GM21367 (cell line): ENCODE measurements around the gene USP3.

ENCODE experiments used
- ATAC-seq: cut with Tn5 transposase; IDR thresholded peaks from one replicate; pipeline ENCODE4 v1.9.1; 2021; ENCODE audit not compliant: unreplicated experiment

The USP3 gene, protein sequence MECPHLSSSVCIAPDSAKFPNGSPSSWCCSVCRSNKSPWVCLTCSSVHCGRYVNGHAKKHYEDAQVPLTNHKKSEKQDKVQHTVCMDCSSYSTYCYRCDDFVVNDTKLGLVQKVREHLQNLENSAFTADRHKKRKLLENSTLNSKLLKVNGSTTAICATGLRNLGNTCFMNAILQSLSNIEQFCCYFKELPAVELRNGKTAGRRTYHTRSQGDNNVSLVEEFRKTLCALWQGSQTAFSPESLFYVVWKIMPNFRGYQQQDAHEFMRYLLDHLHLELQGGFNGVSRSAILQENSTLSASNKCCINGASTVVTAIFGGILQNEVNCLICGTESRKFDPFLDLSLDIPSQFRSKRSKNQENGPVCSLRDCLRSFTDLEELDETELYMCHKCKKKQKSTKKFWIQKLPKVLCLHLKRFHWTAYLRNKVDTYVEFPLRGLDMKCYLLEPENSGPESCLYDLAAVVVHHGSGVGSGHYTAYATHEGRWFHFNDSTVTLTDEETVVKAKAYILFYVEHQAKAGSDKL

DNA sequence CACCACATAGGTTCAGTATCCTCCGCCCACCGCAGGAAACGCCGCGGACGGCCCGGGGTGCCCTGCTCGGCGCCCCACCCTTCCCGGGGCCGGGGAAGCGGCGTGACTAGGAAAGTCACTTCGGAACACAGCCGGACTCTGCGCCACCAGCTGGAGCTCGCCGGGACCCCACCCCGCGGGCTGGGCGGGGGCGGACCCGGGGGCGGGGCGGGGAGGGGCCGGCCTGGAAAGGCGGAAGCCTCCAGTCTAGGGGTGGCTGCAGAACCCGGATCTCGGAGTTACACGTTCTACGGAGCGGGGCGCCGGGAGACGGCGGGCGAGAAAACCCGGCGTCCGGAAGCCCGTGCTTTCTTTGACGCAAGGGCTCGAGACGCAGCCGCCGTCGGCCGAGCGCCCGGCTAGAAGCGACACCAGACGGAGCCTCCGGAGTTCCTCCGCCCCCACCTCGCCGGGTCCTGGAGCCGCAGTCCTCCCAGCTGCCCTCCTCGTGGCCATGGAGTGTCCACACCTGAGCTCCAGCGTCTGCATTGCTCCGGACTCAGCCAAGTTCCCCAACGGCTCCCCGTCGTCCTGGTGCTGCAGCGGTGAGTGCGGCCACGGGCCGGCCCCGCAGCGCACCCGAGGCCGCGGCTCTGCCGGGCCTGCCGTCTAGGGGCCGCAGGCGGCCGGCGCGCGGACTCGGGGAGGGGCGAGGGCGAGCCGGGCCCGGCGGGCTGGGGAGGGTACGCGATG lies at the start of gene USP3:
TSS of gene USP3 (plus strand) at position 347 of the 732 bp plus-strand sequence. CDS start at position 494, 147 bp downstream.
- peak; percentile 43 for ATAC-seq

DNA sequence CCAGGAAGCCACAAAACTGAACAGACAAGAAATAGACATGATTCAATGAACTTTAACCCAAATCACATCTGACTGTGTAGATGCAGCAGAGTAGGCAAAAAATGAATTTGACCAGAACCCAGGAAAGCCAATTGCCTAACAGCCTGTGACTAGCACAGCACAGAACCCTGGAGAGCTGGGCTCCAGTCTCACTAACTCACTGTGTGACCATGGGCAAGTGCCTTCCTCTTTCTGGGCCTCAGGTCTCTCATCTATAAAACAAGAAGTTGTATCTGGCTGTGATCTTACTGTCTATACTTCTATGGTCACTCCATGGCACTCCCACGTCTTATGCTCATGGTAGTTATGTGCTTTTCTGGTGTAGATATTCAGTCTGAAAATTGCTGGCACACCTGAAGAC lies 48.1 kb upstream of the USP3 start:
- no peak for ATAC-seq

- ATAC-seq = no peak
Observed at GRCh38 chr15:63457379-63457778, 47.0 kb upstream of the USP3 start.

DNA sequence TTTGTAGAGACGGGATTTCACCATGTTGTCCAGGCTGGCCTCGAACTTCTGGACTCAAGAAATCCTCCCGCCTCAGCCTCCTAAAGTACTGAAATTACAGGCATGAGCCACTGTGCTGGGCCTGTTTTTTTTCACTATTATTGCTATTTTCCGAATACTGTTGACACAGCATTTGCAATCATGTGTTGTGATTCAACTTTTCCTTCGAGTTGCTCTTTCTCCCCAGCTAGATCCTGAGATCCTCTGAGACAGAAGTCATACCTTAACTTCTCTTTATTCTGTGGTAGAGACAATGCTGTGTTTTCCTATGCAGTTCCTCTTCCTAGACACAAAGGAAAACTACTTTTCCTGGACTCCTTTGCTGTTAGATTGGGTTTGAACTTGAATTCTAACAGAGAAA lies 46.4 kb upstream of the USP3 start:
- no peak for ATAC-seq

DNA sequence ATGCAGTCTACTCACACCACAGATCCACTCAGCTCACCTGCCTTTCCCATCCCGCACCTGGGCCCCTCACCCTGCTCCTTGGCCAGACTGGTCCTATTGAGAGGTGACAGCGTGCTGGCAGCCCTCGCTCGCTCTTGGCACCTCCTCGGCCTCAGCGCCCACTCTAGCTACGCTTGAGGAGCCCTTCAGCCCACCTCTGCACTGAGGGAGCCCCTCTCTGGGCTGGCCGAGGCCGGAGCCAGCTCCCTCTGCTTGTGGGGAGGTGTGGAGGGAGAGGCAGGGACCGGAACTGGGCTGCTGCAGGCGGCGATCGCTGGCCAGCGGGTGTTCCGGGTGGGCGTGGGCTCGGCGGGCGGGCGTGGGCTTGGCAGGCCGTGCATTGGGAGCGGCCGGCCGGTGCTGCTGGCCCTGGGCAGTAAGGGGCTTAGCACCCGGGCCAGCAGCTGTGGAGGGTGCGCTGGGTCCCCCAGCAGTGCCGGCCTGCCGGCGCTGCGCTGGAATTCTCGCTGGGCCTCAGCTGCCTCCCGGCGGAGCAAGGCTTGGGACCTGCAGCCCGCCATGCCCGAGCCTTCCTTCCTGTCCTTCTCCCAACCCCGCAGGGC lies 45.5 kb upstream of the USP3 start:
- no peak for ATAC-seq

DNA sequence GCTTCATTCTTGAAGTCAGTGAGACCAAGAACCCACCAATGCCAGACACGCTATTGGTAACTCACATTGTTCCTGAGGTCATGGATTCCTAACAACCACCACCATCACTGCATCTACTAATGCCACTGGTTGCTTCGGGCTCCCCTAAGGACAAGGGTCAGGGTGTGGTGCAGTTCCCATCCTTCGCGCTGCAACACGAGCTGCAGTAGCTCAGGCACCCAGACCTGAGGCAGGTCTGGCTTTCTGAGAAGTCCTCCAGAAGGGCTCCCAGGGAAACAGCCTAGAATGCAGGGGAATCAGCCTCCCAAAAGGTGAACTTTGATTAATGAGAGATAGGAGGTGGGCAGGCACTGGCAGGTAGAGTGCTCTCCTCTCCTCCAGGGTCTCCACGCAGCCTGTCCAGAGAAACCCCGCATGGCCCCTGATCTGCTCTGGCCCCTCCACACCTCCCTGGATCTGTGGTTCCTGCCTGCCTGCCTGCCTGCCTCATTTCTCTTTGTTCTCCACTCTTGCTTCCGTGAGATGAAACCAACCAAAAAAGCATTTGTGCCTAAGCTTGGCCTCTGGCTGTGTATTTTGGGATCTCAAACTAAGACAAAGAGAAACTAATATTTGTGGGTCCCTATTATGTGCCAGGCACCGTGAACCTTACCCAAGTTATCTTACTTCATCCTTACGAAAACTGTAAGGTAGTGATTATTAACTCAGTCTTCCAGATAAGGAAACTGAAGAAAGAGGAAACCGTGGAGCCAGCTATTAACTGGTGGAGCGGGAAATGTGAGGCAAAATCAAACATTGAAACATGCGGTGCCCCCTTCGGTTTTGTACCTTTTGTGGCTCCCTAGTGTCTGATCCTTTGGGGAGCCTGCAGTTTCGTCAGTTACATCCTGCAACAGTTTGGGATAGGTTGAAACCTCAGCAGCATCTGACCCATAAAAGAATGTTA lies 43.9 kb upstream of the USP3 start:
- no peak for ATAC-seq

DNA sequence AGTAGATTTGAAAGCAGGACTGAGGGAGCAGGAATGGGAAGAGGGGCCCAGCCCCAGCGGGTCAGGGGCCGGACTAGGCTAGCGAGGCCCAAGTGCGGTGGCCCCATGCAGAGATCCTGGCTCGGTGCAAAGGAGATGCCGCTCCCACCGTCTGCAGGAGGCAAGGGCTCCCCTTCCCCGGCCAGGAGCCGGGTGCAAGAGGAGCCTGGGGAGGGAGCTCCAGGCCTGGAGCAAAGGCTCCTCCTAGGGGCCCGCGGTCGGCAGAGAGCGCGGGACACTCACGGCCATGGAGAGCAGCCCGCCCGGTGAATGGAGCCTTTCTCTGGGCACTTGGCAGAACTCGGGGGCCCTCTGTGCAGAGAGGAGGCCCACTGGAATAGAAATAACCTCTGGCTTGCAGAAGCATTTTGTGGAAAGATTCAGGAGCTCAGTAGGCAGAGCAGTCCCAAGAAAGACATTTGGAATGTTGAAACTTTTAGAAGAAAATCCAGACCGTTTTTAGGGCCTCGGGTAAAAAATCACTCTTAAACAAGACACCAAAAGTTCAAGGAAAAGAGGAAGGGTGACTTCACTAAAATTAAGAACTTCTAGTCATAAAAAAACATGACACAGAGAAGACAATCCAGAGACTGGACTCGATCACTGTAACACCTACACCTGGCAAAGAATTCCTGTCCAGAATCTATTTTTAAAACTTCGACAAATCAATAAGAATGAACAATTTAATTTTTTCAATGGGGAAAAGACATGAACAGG lies 43.0 kb upstream of the USP3 start:
- ATAC-seq = no peak

GRCh38 chr15:63462088-63462487 lies 42.3 kb upstream of the USP3 start:
- ATAC-seq = no peak

- ATAC-seq = no peak
Observed at GRCh38 chr15:63463036-63463435, 41.4 kb upstream of the USP3 start.

DNA sequence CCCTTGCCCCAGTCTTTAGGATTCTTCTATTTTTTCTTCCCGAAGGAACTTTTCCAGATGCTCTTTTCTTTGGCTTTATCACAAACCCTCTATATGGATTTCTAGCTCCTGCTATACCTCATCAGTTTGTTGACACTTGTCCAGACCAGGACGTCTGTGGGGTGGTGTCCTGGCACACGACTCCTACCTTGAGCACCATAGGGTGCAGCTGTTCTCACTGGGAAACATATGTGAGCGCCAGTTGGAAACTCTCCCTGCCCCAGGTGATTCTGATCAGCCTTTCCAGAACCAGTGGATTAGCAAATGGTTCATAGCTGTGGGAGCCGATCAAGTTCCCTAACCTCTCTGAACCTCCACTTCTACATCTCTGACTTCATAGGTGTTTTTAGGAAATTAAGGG lies 40.6 kb upstream of the USP3 start:
- no peak for ATAC-seq

DNA sequence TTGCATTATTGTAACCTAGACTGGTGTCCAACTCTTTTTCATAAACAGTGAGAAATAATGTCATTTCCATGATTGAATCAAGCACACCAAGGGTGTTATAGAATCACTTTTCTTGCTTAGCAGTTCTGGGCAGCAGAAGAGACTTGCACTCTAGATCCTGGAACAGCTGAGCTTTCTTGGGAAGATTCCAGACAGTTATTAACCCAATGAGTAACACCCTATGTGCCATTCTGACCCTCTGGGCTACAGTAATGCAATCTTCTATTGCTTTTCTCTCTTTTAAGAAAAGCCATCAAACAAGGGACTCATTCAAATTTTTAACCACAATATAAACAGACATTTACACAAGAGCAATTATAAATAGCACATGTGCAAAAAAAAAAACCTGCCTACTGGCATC lies 39.3 kb upstream of the USP3 start:
- ATAC-seq = no peak

DNA sequence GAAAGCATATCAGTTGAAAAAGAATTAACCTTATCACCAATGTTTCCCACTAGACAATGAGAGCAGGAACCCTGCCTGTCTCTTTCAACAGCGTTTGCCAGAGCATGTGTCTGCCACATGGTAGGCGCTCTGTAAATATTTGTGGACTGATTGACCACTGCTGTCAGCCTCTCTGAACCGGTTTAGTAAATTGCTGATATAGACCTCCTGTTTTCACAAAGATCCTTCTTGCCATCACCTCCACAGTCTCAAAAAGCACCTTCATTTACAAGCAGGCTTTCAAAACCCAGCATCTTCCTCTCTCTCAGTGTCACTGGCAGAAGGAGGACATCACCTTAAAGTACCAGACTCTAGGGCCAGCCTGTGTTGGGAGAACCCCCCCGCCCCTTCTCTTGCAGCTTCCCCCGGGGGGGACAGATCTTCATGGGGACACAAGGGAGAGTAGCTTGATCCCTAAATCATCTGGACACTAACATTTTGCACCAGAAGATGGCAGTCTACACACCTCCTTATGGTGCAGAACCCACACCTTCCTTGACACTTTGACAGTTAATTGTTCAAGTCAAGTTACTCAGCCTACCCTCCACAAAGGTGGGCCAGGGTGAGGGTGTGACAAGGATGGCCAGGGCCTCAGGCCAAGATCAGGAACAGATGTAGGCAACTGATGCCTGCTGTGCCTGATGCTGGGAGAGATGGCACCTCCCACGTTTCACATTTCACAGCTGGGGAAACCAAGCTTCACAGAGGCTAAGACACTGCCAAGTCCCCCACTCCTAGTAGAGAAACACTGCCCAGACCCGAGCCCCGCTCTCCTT lies 37.8 kb upstream of the USP3 start:
- ATAC-seq = no peak

DNA sequence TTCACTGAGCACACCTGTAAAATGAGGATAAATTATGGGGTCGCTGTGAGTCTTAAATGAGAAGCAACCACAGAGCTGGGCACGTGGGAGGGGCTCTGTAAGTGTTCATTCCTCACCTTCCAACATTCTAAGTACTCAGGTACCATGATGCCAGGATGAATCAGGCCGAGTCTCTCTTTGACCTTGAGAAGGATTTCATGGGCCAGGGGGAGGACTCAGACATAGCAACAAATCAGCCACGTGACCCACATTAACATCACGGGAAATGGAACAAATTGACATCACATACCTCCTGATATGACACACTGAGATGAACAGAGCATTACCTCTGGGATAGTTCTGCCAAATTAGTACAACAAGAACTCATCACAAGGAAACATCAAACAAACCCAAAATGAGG lies 35.2 kb upstream of the USP3 start:
- ATAC-seq = no peak

GRCh38 chr15:63469984-63470383 lies 34.4 kb upstream of the USP3 start:
- ATAC-seq = no peak

DNA sequence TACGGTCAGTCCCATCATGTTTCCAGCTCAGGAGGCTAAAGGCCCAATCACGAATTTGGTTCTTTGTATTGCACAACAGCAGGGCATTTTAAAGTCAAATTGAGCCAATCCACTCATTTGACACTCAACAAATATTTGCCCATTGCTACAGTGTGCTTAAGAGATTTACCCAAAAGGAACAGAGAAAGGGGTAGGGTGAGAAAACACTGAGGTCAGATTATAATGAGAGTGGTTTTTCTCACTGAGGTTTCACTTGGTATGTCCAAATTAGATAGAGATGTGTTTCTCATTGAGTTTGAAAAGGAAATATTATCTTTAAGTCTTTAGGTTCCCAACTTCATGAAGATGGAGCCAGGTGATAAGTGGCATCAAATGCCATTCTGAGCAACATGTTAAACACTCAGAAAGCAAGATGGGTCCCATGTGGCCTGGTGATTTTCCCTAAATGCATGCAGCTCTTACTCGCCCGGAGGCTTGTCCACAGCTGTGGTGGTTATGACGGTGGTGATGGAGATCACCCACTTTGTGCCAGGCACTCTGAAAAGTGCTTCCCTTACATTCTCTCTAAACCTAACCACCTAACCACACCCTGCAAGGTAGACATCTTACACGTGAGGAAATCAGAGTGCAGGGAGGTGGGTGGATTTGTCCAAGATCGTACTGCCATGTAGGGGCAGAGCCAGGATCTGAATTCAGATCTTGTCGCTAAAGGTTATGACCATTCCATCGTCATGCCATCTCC lies 31.2 kb upstream of the USP3 start:
- ATAC-seq = peak; percentile 30

- ATAC-seq = no peak
Observed at GRCh38 chr15:63473749-63473998, 30.7 kb upstream of the USP3 start.

DNA sequence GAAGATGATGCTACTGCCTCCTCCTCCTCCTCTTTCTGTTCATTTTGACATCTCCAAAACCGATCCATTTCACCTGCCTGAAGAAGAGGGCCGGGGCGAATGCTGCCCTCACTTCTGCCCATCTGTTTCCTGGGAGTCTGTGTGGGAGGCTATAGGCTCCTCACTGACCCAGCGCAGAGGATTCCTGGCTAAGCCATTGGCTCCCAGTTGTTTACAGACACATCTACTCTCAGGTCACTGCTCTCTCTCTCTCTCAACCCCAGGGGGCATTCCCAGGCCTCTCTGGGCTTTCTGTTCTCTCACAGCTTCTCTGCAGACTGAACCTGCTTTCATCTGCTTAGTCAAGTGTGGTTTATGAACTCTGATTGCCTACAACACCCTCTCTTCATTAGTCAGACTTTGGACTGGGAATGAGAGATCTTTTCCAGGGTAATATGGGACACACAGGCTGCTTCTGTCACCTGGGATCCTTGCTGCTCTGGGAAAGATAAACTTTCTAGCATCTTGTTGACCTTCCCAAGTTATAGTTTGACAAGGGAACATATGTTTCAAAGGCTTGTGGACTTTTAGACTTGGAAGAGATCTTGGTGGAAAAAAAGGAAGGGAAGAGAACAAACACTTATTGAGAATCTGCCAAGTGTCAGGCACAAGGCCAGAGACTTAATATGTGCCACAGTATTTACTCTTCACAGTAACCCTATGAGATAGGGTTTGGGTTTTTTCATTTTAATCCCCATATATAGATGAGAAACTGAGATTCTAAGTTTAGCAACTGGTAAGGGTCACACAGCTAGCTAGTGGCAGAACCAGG lies 30.2 kb upstream of the USP3 start:
- ATAC-seq = peak; percentile 52

DNA sequence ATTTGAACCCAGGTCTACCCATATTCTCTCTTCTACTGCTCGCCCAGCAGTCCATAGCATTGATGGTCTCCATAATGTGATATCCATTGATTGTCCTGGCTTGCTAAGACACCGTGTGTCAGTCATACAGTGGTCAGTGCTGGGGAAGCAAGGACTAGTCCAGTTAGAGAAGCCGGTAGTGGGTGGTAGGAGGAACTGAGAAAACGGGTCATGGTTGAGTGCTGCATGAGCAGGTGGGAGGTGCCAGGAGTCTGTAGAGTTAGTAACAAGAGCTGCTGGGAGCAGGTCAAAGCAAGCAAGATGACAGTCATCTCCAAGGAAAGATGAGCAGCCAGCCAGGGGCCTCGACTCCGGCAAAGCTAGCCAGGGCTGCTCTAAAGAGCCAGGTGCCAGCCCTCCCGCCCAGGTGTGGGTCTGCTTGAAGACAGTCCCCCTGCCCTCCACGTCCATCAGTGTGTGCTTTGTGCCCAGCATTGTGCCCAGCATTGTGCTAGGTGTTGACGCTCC lies 29.5 kb upstream of the USP3 start:
- ATAC-seq = peak; percentile 54
